ENCODE results near the gene GALK1. TPM values are rescaled to one million over a fixed set of nuclear protein-coding genes. Genes with fewer than 3 reads are reported as not detected.
A peak's percentile ranks its signal among the peaks of the same experiment; 100 is the strongest.

The GALK1 gene
- total and polyA plus RNA-seq, 2 of the 13 experiments (the other 11 are each of a cell fraction or from before 2014, with no cell fraction given) = 59.9 to 93.6 TPM

GRCh38 chr17:75767881-75768280 lies 2.9 kb upstream of the GALK1 start (continued):
- TF ChIP-seq ZNF570 (CRISPR knock-in tag; IDR thresholded peaks at IDR 0.05; ENCODE audit: borderline replicate concordance) (no peak), ZNF674 (CRISPR knock-in tag; IDR thresholded peaks at IDR 0.05; ENCODE audit: low read depth) (no peak), IRX3 (CRISPR knock-in tag; IDR thresholded peaks at IDR 0.05; ENCODE audit: borderline replicate concordance, low read depth) (no peak)

- peak overlapping the region in 1 of 3 experiments; percentile 19; a peak in 1 of 6 replicates for H3K4me3 ChIP-seq (replicated peaks in 1 of 3; ENCODE audit: insufficient read depth in 1 of 3, low read depth in 2 of 3, low read length in 3 of 3)
- H3K79me2 ChIP-seq (ENCODE audit: insufficient read depth, low read length) = no peaks in the 10 kb centered on the region
- WGBS (ENCODE audit: low lambda C conversion rate) = 35% methylated on average over 4 of the region's 4 CpGs
- TF ChIP-seq NR0B2 (CRISPR knock-in tag; IDR thresholded peaks at IDR 0.05) (no peak), ZFX (CRISPR knock-in tag; IDR thresholded peaks at IDR 0.05; ENCODE audit: low read depth) (0 out of 2 replicates have a peak, but pooled peaks have one; percentile 16), ZNF891 (CRISPR knock-in tag; IDR thresholded peaks at IDR 0.05) (peak; percentile 41; the same call in 1 of the 2 replicates), HNF4G (IDR thresholded peaks at IDR 0.05; ENCODE audit: borderline replicate concordance, low read depth, low read length) (no peak), HNF4G (CRISPR knock-in tag; IDR thresholded peaks at IDR 0.05; ENCODE audit: borderline replicate concordance, low read depth) (no peak), ZBTB38 (CRISPR knock-in tag; IDR thresholded peaks at IDR 0.05) (0 out of 2 replicates have a peak, but pooled peaks have one; percentile 3), PBX2 (CRISPR knock-in tag; IDR thresholded peaks at IDR 0.05) (no peak), NFKB2 (CRISPR knock-in tag; IDR thresholded peaks at IDR 0.05; ENCODE audit: borderline replicate concordance) (0 out of 2 replicates have a peak, but pooled peaks have one; percentile 4), ZNF160 (CRISPR knock-in tag; IDR thresholded peaks at IDR 0.05) (0 out of 2 replicates have a peak, but pooled peaks have one; percentile 33)
- TF ChIP-seq, protein P1, sequence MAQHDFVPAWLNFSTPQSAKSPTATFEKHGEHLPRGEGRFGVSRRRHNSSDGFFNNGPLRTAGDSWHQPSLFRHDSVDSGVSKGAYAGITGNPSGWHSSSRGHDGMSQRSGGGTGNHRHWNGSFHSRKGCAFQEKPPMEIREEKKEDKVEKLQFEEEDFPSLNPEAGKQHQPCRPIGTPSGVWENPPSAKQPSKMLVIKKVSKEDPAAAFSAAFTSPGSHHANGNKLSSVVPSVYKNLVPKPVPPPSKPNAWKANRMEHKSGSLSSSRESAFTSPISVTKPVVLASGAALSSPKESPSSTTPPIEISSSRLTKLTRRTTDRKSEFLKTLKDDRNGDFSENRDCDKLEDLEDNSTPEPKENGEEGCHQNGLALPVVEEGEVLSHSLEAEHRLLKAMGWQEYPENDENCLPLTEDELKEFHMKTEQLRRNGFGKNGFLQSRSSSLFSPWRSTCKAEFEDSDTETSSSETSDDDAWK (CRISPR knock-in tag; IDR thresholded peaks at IDR 0.05) = no peak
- ChIA-PET CTCF (ENCODE audit: low intra/inter-chr PET ratio, low total read pairs) (interaction anchor here (2.3 kb wide), 1 partner anchor 12 kb away, joined by 12 read pairs; no protein-coding TSS in a partner anchor), POLR2A (interaction anchor here (0.9 to 8.2 kb wide), 11 partner anchors 10 to 250 kb away, joined by 3 to 390 read pairs (median 5); partner anchors contain the start of genes ITGB4, TRIM47, TSEN54 and WBP2)
- FAIRE-seq = no peak
- peak; percentile 11 for ATAC-seq
- H2AFZ ChIP-seq (ENCODE audit: low read length) = no peak overlapping the region
- intact Hi-C loops (cut with micrococcal nuclease; ENCODE audit: unreplicated experiment) (loop anchor here (2.0 kb wide), 1 partner anchor 15 kb away; no protein-coding TSS in a partner anchor), in situ Hi-C loops (cut with HindIII; ENCODE audit: extremely low pct_ligation_motif_present, low pct_unique_long_range_greater_than_20kb) (no loop called here)
- H3K4me1 ChIP-seq (ENCODE audit: insufficient read depth, low read length) = peaks cover 62% of the 10 kb centered on the region
- no peaks in the 10 kb centered on the region for H3K36me3 ChIP-seq (replicated peaks in 1 of 2; ENCODE audit: control insufficient read depth in 1 of 2, insufficient read depth in 2 of 2, low read length in 2 of 2)
- H3K4me2 ChIP-seq (ENCODE audit: low read depth, low read length) = peak overlapping the region; percentile 45; the same call in 1 of the 2 replicates
- H3K27me3 ChIP-seq (ENCODE audit: control insufficient read depth in 1 of 2, insufficient read depth in 2 of 2, low read length in 2 of 2) = no peaks in the 10 kb centered on the region
- no peak overlapping the region for H3K27ac ChIP-seq (ENCODE audit: extremely low read length, insufficient read depth, low read length)
- no peaks in the 10 kb centered on the region for H3K9me3 ChIP-seq (ENCODE audit: low read length)
- no TSS peak for BruUV-seq (replicated peaks)
- DNase-seq (ENCODE audit: low spot score) = no peak
- no peaks in the 10 kb centered on the region for H4K20me1 ChIP-seq (ENCODE audit: insufficient read depth, low read length)
- no peak overlapping the region for H3K9ac ChIP-seq (ENCODE audit: insufficient read depth, low read depth, low read length)
Observed at GRCh38 chr17:75765981-75766380, 989 bp upstream of the GALK1 start.

Data from HepG2 (cell line).